ENCODE measurements around the gene RGMB. TPM values are rescaled to one million over a fixed set of nuclear protein-coding genes. Genes with fewer than 3 reads are reported as not detected.
A peak's percentile ranks its signal among the peaks of the same experiment; 100 is the strongest.

RGMB gene
- total RNA-seq, 4 donors from 2014 or later, result 39.0 to 125 (median 50.3) TPM

GRCh38 chr5:98786191-98786853 lies 12.9 kb downstream of the RGMB start:
- Histone ChIP-seq H3K27ac (peak overlapping the region; percentile 71 to 81 (median 78)), H3K9me3 (no peaks in the 10 kb centered on the region), H3K36me3 (no peaks in the 10 kb centered on the region), H3K4me3 (no peak overlapping the region), H3K27me3 (no peaks in the 10 kb centered on the region), H3K4me1 (peaks cover 32 to 97% (median 80%) of the 10 kb centered on the region in 4 donors)
- 28 to 31% methylated on average over 4 of the region's 4 CpGs for WGBS, 2 donors (ENCODE audit: low coverage in 1 of 2)
- no peak for DNase-seq
- in situ Hi-C loops (cut with MboI; ENCODE audit: low pct_ligation_motif_present in 1 of 4, low pct_unique_long_range_greater_than_20kb in 1 of 4, low sequenced_read_pairs in 3 of 4), result loop anchor here in 1 of 4 donors (25.0 kb wide), 1 partner anchor 1249 kb away; no protein-coding TSS in a partner anchor
- no peak for TF ChIP-seq EP300 (IDR thresholded peaks at IDR 0.05; ENCODE audit: low read depth)
- no peak for TF ChIP-seq POLR2A (IDR thresholded peaks at IDR 0.05)
- TF ChIP-seq POLR2AphosphoS5 (IDR thresholded peaks at IDR 0.05), result no peak
- TF ChIP-seq, protein P1, sequence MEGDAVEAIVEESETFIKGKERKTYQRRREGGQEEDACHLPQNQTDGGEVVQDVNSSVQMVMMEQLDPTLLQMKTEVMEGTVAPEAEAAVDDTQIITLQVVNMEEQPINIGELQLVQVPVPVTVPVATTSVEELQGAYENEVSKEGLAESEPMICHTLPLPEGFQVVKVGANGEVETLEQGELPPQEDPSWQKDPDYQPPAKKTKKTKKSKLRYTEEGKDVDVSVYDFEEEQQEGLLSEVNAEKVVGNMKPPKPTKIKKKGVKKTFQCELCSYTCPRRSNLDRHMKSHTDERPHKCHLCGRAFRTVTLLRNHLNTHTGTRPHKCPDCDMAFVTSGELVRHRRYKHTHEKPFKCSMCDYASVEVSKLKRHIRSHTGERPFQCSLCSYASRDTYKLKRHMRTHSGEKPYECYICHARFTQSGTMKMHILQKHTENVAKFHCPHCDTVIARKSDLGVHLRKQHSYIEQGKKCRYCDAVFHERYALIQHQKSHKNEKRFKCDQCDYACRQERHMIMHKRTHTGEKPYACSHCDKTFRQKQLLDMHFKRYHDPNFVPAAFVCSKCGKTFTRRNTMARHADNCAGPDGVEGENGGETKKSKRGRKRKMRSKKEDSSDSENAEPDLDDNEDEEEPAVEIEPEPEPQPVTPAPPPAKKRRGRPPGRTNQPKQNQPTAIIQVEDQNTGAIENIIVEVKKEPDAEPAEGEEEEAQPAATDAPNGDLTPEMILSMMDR (IDR thresholded peaks at IDR 0.05), result no peak
- intact Hi-C loops (cut with DNase I; ENCODE audit: low total_unique reads), result no loop called here

- Histone ChIP-seq H3K36me3 (no peaks in the 10 kb centered on the region), H3K27me3 (no peaks in the 10 kb centered on the region), H3K4me3 (no peak overlapping the region), H3K27ac (peak overlapping the region; percentile 71 to 81 (median 78)), H3K9me3 (no peaks in the 10 kb centered on the region), H3K4me1 (peaks cover 36 to 97% (median 82%) of the 10 kb centered on the region in 4 donors)
- in situ Hi-C loops (cut with MboI; ENCODE audit: low pct_ligation_motif_present in 1 of 4, low pct_unique_long_range_greater_than_20kb in 1 of 4, low sequenced_read_pairs in 3 of 4), result loop anchor here in 1 of 4 donors (25.0 kb wide), 1 partner anchor 1250 kb away; no protein-coding TSS in a partner anchor
- no peak for TF ChIP-seq POLR2AphosphoS5 (IDR thresholded peaks at IDR 0.05)
- TF ChIP-seq EP300 (IDR thresholded peaks at IDR 0.05; ENCODE audit: low read depth), result no peak
- TF ChIP-seq, protein P1 (IDR thresholded peaks at IDR 0.05), result no peak
- TF ChIP-seq POLR2A (IDR thresholded peaks at IDR 0.05), result no peak
- DNase-seq, result no peak
- intact Hi-C loops (cut with DNase I; ENCODE audit: low total_unique reads), result no loop called here
- 43 to 49% methylated on average over 2 to 5 of the region's 5 CpGs for WGBS, 2 donors (ENCODE audit: low coverage in 1 of 2)
Observed at GRCh38 chr5:98787131-98787719, 13.8 kb downstream of the RGMB start.

GRCh38 chr5:98789029-98789428 lies 15.6 kb downstream of the RGMB start:
- H3K4me3 ChIP-seq, result no peak overlapping the region
- in situ Hi-C loops (cut with MboI; ENCODE audit: low pct_ligation_motif_present in 1 of 4, low pct_unique_long_range_greater_than_20kb in 1 of 4, low sequenced_read_pairs in 3 of 4) (loop anchor here in 1 of 4 donors (25.0 kb wide), 1 partner anchor 1252 kb away; no protein-coding TSS in a partner anchor), intact Hi-C loops (cut with DNase I; ENCODE audit: low total_unique reads) (no loop called here)
- H3K27ac ChIP-seq, result peak overlapping the region; percentile 18 to 81 (median 74)
- H3K27me3 ChIP-seq, result no peaks in the 10 kb centered on the region
- TF ChIP-seq, protein P1 (IDR thresholded peaks at IDR 0.05), result no peak
- no peak for TF ChIP-seq EP300 (IDR thresholded peaks at IDR 0.05; ENCODE audit: low read depth)
- TF ChIP-seq POLR2A (IDR thresholded peaks at IDR 0.05), result no peak
- TF ChIP-seq POLR2AphosphoS5 (IDR thresholded peaks at IDR 0.05), result no peak
- H3K36me3 ChIP-seq, result no peaks in the 10 kb centered on the region
- peaks cover 36 to 90% (median 77%) of the 10 kb centered on the region in 4 donors for H3K4me1 ChIP-seq
- WGBS, 2 donors (ENCODE audit: low coverage in 1 of 2), result 41 to 60% methylated on average over 3 of the region's 3 CpGs
- DNase-seq, result no peak
- no peaks in the 10 kb centered on the region for H3K9me3 ChIP-seq

DNA sequence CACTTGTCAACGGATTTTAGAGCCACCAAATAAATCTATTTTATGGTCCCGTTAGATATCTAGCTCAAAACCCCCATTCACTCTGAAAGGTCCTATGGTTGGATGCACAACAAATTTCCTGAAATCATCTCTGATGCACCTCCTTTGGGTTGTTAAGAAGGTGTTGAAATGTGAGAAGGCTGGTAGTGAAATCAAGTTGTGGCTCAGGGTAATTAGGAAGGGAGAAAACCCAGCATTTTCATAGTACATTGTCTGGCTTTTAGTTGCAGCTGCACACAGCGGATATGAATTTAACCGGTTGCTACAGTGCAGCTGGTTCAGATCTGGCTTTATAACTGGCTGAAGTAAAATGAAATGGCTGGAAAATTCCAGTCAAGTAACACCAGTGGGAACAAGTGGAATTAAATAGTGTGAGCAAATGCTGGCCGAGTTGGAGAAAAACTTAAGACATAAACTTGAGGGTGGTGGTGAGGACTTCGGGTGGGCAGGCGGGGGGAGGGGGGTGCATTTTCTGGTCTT lies 17.6 kb downstream of the RGMB start:
- WGBS, 2 donors (ENCODE audit: low coverage in 1 of 2), result 47 to 48% methylated on average over 5 to 7 of the region's 7 CpGs
- no peaks in the 10 kb centered on the region for H3K9me3 ChIP-seq
- H3K27ac ChIP-seq, result peak overlapping the region in 3 of 4 donors; percentile 7 to 37 (median 31)
- intact Hi-C loops (cut with DNase I; ENCODE audit: low total_unique reads), result no loop called here
- no peak for TF ChIP-seq EP300 (IDR thresholded peaks at IDR 0.05; ENCODE audit: low read depth)
- no peak for TF ChIP-seq POLR2AphosphoS5 (IDR thresholded peaks at IDR 0.05)
- TF ChIP-seq POLR2A (IDR thresholded peaks at IDR 0.05), result no peak
- TF ChIP-seq, protein P1 (IDR thresholded peaks at IDR 0.05), result no peak
- no peak overlapping the region for H3K4me3 ChIP-seq
- no peaks in the 10 kb centered on the region for H3K27me3 ChIP-seq
- no peaks in the 10 kb centered on the region for H3K36me3 ChIP-seq
- peaks cover 29 to 90% (median 60%) of the 10 kb centered on the region in 4 donors for H3K4me1 ChIP-seq
- in situ Hi-C loops (cut with MboI; ENCODE audit: low pct_ligation_motif_present in 1 of 4, low pct_unique_long_range_greater_than_20kb in 1 of 4, low sequenced_read_pairs in 3 of 4), result loop anchor here in 1 of 4 donors (25.0 kb wide), 1 partner anchor 1254 kb away; no protein-coding TSS in a partner anchor
- DNase-seq, result no peak
